ENCODE results near the gene LEF1. TPM values are rescaled to one million over a fixed set of nuclear protein-coding genes. Genes with fewer than 3 reads are reported as not detected.

LEF1 gene
- total and polyA plus RNA-seq, 9 of the 15 experiments (the other 6 are each of a cell fraction or from before 2014, with no cell fraction given) = 15.1 to 81.1 (median 29.7) TPM

DNA sequence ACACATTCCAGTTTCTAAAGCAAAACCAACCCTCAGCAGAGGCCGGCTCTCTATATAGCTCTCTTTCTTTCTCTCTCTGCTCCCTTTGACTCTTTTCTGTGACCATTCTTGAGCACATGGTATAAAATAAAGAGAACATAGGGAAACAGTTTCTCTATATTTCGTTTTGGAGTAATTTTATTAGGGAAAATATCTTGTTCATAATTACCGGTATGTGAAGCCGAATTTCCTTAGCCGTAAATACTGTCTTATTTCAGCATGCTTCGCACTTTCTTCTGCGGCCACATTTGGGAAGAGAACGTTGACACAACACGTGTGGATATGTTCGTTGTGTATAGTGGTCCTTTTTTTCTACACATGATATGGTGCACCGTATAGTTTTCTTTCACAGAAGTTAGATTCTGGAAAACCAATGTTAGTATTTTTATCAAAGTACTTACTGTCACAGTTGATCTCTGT, 4.9 kb upstream of the LEF1 start (continued):
- TF ChIP-seq, protein P1, sequence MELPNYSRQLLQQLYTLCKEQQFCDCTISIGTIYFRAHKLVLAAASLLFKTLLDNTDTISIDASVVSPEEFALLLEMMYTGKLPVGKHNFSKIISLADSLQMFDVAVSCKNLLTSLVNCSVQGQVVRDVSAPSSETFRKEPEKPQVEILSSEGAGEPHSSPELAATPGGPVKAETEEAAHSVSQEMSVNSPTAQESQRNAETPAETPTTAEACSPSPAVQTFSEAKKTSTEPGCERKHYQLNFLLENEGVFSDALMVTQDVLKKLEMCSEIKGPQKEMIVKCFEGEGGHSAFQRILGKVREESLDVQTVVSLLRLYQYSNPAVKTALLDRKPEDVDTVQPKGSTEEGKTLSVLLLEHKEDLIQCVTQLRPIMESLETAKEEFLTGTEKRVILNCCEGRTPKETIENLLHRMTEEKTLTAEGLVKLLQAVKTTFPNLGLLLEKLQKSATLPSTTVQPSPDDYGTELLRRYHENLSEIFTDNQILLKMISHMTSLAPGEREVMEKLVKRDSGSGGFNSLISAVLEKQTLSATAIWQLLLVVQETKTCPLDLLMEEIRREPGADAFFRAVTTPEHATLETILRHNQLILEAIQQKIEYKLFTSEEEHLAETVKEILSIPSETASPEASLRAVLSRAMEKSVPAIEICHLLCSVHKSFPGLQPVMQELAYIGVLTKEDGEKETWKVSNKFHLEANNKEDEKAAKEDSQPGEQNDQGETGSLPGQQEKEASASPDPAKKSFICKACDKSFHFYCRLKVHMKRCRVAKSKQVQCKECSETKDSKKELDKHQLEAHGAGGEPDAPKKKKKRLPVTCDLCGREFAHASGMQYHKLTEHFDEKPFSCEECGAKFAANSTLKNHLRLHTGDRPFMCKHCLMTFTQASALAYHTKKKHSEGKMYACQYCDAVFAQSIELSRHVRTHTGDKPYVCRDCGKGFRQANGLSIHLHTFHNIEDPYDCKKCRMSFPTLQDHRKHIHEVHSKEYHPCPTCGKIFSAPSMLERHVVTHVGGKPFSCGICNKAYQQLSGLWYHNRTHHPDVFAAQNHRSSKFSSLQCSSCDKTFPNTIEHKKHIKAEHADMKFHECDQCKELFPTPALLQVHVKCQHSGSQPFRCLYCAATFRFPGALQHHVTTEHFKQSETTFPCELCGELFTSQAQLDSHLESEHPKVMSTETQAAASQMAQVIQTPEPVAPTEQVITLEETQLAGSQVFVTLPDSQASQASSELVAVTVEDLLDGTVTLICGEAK (IDR thresholded peaks at IDR 0.05) = peak; percentile 59; the same call in 1 of the 2 replicates
- TF ChIP-seq, protein P1 (CRISPR knock-in tag; IDR thresholded peaks at IDR 0.05) = no peak
- TF ChIP-seq ZFP1 (CRISPR knock-in tag; IDR thresholded peaks at IDR 0.05) (no peak), XRCC4 (IDR thresholded peaks at IDR 0.05; ENCODE audit: extremely low read depth, insufficient read depth, insufficient read length) (no peak), GABPB2 (CRISPR knock-in tag; conservative IDR thresholded peaks at IDR 0.05) (no peak), RBM25 (IDR thresholded peaks at IDR 0.05; ENCODE audit: low read depth, low read length, severe bottlenecking) (no peak), ILK (tag; IDR thresholded peaks at IDR 0.05; ENCODE audit: borderline replicate concordance, low read depth) (no peak), MTF1 (CRISPR knock-in tag; IDR thresholded peaks at IDR 0.05; ENCODE audit: borderline replicate concordance) (no peak), NCOR1 (IDR thresholded peaks at IDR 0.05) (no peak)
- TF ChIP-seq, protein P2, sequence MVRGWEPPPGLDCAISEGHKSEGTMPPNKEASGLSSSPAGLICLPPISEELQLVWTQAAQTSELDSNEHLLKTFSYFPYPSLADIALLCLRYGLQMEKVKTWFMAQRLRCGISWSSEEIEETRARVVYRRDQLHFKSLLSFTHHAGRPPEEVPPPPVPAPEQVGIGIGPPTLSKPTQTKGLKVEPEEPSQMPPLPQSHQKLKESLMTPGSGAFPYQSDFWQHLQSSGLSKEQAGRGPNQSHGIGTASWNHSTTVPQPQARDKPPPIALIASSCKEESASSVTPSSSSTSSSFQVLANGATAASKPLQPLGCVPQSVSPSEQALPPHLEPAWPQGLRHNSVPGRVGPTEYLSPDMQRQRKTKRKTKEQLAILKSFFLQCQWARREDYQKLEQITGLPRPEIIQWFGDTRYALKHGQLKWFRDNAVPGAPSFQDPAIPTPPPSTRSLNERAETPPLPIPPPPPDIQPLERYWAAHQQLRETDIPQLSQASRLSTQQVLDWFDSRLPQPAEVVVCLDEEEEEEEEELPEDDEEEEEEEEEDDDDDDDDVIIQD (CRISPR knock-in tag; IDR thresholded peaks at IDR 0.05) = no peak
- TF ChIP-seq, protein P3, sequence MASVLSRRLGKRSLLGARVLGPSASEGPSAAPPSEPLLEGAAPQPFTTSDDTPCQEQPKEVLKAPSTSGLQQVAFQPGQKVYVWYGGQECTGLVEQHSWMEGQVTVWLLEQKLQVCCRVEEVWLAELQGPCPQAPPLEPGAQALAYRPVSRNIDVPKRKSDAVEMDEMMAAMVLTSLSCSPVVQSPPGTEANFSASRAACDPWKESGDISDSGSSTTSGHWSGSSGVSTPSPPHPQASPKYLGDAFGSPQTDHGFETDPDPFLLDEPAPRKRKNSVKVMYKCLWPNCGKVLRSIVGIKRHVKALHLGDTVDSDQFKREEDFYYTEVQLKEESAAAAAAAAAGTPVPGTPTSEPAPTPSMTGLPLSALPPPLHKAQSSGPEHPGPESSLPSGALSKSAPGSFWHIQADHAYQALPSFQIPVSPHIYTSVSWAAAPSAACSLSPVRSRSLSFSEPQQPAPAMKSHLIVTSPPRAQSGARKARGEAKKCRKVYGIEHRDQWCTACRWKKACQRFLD (CRISPR knock-in tag; IDR thresholded peaks at IDR 0.05) = peak; percentile 69; the same call in 1 of the 2 replicates
- TF ChIP-seq, protein P4, sequence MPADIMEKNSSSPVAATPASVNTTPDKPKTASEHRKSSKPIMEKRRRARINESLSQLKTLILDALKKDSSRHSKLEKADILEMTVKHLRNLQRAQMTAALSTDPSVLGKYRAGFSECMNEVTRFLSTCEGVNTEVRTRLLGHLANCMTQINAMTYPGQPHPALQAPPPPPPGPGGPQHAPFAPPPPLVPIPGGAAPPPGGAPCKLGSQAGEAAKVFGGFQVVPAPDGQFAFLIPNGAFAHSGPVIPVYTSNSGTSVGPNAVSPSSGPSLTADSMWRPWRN (IDR thresholded peaks at IDR 0.05; ENCODE audit: low read depth) = 0 out of 2 replicates have a peak, but pooled peaks have one; percentile 15

Measured in K562 (cell line).